Measurements from ENCODE around the gene CDH4. TPM values are rescaled to one million over a fixed set of nuclear protein-coding genes. Genes with fewer than 3 reads are reported as not detected.

CDH4 gene
- total and polyA plus RNA-seq, 4 donors, result 5.8 to 24.1 (median 17.1) TPM

DNA sequence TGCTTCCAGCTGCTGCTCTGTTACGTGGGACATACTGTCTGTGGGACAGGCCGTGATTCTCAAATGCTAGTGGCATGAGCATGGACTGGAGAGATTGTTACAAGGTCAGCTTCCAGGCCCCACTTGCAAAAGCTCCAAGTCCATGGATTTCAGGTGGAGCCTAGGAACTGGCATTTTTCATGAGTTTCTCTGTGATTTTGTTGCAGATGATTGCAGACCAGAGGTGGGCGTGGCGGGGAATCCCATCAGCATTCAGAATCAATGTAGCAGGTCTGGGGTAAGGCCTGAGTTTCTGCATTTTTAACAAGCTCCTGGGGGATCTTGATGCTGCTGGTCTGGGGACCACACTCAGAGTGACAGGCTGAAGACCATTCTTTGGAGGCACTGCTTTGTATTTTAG lies 2.4 kb upstream of the CDH4 start:
- WGBS (ENCODE audit: insufficient coverage), result 85% methylated on average over 4 of the region's 4 CpGs
- no peaks in the 10 kb centered on the region for H3K36me3 ChIP-seq (ENCODE audit: control insufficient read depth, insufficient read depth, low read length)
- H3K4me1 ChIP-seq (ENCODE audit: control insufficient read depth, insufficient read depth, low read length), result peaks cover 20% of the 10 kb centered on the region
- H3K9me3 ChIP-seq (ENCODE audit: control insufficient read depth, insufficient read depth, low read length), result no peaks in the 10 kb centered on the region
- H3K4me3 ChIP-seq (ENCODE audit: low read depth, low read length), result no peak overlapping the region
- peaks cover 17% of the 10 kb centered on the region for H3K27me3 ChIP-seq (ENCODE audit: control insufficient read depth, insufficient read depth, low read length)
- DNase-seq (ENCODE audit: low read depth in 4 of 6, low spot score in 6 of 6), result no peak
- H3K27ac ChIP-seq (ENCODE audit: low read depth, low read length), result no peak overlapping the region

GRCh38 chr20:61252601-61253263 lies 671 bp downstream of the CDH4 start:
- Histone ChIP-seq H3K9me3 (ENCODE audit: control insufficient read depth, insufficient read depth, low read length) (no peaks in the 10 kb centered on the region), H3K27ac (ENCODE audit: low read depth, low read length) (no peak overlapping the region), H3K4me3 (ENCODE audit: low read depth, low read length) (peak overlapping the region; percentile 21), H3K27me3 (ENCODE audit: control insufficient read depth, insufficient read depth, low read length) (peaks cover 17% of the 10 kb centered on the region), H3K4me1 (ENCODE audit: control insufficient read depth, insufficient read depth, low read length) (peaks cover 22% of the 10 kb centered on the region), H3K36me3 (ENCODE audit: control insufficient read depth, insufficient read depth, low read length) (peaks cover 8% of the 10 kb centered on the region)
- WGBS (ENCODE audit: insufficient coverage), result under 1% methylated on average over 87 of the region's 87 CpGs
- peak in 2 of 6 donors; percentile 40 to 62 for DNase-seq (ENCODE audit: low read depth in 4 of 6, low spot score in 6 of 6)

DNA sequence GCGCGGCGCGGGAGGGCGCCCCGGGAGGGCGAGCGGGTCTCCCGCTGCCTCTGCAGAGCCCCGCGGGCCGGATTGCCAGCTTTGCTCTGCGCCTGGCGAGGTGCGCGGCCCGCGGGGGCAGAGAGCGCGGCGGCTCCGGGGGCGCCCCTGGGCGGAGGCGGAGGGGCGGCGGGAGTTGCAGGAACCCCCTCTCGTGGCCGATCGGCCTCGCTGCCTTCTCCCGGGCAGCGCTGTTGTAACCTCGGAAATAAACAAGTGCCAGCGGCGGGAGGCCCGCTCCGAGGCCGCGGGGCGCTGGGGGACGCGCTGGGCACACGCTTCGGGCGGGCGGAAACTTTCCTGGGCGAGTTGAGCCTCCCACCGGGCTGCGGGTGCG lies 1.2 kb downstream of the CDH4 start:
- Histone ChIP-seq H3K9me3 (ENCODE audit: control insufficient read depth, insufficient read depth, low read length) (no peaks in the 10 kb centered on the region), H3K36me3 (ENCODE audit: control insufficient read depth, insufficient read depth, low read length) (peaks cover 9% of the 10 kb centered on the region), H3K27me3 (ENCODE audit: control insufficient read depth, insufficient read depth, low read length) (peaks cover 17% of the 10 kb centered on the region), H3K4me3 (ENCODE audit: low read depth, low read length) (peak overlapping the region; percentile 37), H3K27ac (ENCODE audit: low read depth, low read length) (no peak overlapping the region), H3K4me1 (ENCODE audit: control insufficient read depth, insufficient read depth, low read length) (peaks cover 22% of the 10 kb centered on the region)
- WGBS (ENCODE audit: insufficient coverage), result under 1% methylated on average over 51 of the region's 51 CpGs
- DNase-seq (ENCODE audit: low read depth in 4 of 6, low spot score in 6 of 6), result peak in 2 of 6 donors; percentile 71

- Histone ChIP-seq H3K27me3 (ENCODE audit: control insufficient read depth, insufficient read depth, low read length) (peaks cover 17% of the 10 kb centered on the region), H3K4me1 (ENCODE audit: control insufficient read depth, insufficient read depth, low read length) (peaks cover 22% of the 10 kb centered on the region), H3K9me3 (ENCODE audit: control insufficient read depth, insufficient read depth, low read length) (no peaks in the 10 kb centered on the region), H3K36me3 (ENCODE audit: control insufficient read depth, insufficient read depth, low read length) (peaks cover 9% of the 10 kb centered on the region), H3K27ac (ENCODE audit: low read depth, low read length) (no peak overlapping the region), H3K4me3 (ENCODE audit: low read depth, low read length) (peak overlapping the region; percentile 40)
- 4% methylated on average over 60 of the region's 62 CpGs for WGBS (ENCODE audit: insufficient coverage)
- peak in 2 of 6 donors; percentile 73 for DNase-seq (ENCODE audit: low read depth in 4 of 6, low spot score in 6 of 6)
Observed at GRCh38 chr20:61253640-61254511, 1.8 kb downstream of the CDH4 start.

GRCh38 chr20:61254881-61255626 lies 3.0 kb downstream of the CDH4 start:
- no peak overlapping the region for H3K27ac ChIP-seq (ENCODE audit: low read depth, low read length)
- peaks cover 9% of the 10 kb centered on the region for H3K36me3 ChIP-seq (ENCODE audit: control insufficient read depth, insufficient read depth, low read length)
- H3K4me1 ChIP-seq (ENCODE audit: control insufficient read depth, insufficient read depth, low read length), result peaks cover 20% of the 10 kb centered on the region
- no peak overlapping the region for H3K4me3 ChIP-seq (ENCODE audit: low read depth, low read length)
- no peaks in the 10 kb centered on the region for H3K9me3 ChIP-seq (ENCODE audit: control insufficient read depth, insufficient read depth, low read length)
- WGBS (ENCODE audit: insufficient coverage), result 74% methylated on average over 4 of the region's 11 CpGs
- DNase-seq (ENCODE audit: low read depth in 4 of 6, low spot score in 6 of 6), result peak in 2 of 6 donors; percentile 47 to 82
- peaks cover 17% of the 10 kb centered on the region for H3K27me3 ChIP-seq (ENCODE audit: control insufficient read depth, insufficient read depth, low read length)

DNA sequence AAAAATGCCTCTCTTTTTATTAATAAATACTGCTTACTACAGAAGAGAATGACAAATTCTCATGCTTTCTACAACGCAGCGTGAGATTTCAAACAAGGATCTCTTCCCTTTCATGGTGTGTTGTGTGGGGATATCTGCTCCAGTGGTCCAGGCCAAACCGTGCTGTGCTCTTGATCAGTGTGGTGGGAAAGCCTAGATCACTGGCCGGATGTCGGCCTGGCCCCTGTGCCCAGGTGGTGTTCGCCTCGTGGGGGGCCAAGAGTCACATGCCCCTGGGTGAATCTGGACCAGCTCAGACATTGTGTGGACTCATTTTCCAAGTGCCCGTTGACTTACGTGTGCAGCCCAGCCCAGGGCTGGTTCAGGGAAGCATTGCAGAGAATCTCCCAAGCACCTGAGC lies 4.3 kb downstream of the CDH4 start:
- Histone ChIP-seq H3K4me1 (ENCODE audit: control insufficient read depth, insufficient read depth, low read length) (peaks cover 19% of the 10 kb centered on the region), H3K4me3 (ENCODE audit: low read depth, low read length) (no peak overlapping the region), H3K27ac (ENCODE audit: low read depth, low read length) (no peak overlapping the region), H3K36me3 (ENCODE audit: control insufficient read depth, insufficient read depth, low read length) (peaks cover 9% of the 10 kb centered on the region), H3K27me3 (ENCODE audit: control insufficient read depth, insufficient read depth, low read length) (peaks cover 9% of the 10 kb centered on the region), H3K9me3 (ENCODE audit: control insufficient read depth, insufficient read depth, low read length) (no peaks in the 10 kb centered on the region)
- DNase-seq (ENCODE audit: low read depth in 4 of 6, low spot score in 6 of 6), result no peak
- 93% methylated on average over 8 of the region's 9 CpGs for WGBS (ENCODE audit: insufficient coverage)

- Histone ChIP-seq H3K9me3 (ENCODE audit: control insufficient read depth, insufficient read depth, low read length) (no peaks in the 10 kb centered on the region), H3K4me3 (ENCODE audit: low read depth, low read length) (no peak overlapping the region), H3K27ac (ENCODE audit: low read depth, low read length) (no peak overlapping the region), H3K36me3 (ENCODE audit: control insufficient read depth, insufficient read depth, low read length) (peaks cover 9% of the 10 kb centered on the region), H3K27me3 (ENCODE audit: control insufficient read depth, insufficient read depth, low read length) (peaks cover 5% of the 10 kb centered on the region), H3K4me1 (ENCODE audit: control insufficient read depth, insufficient read depth, low read length) (peaks cover 15% of the 10 kb centered on the region)
- DNase-seq (ENCODE audit: low read depth in 4 of 6, low spot score in 6 of 6), result no peak
- WGBS (ENCODE audit: insufficient coverage), result 70% methylated on average over 3 of the region's 7 CpGs
Observed at GRCh38 chr20:61256824-61257223, 4.8 kb downstream of the CDH4 start.

DNA sequence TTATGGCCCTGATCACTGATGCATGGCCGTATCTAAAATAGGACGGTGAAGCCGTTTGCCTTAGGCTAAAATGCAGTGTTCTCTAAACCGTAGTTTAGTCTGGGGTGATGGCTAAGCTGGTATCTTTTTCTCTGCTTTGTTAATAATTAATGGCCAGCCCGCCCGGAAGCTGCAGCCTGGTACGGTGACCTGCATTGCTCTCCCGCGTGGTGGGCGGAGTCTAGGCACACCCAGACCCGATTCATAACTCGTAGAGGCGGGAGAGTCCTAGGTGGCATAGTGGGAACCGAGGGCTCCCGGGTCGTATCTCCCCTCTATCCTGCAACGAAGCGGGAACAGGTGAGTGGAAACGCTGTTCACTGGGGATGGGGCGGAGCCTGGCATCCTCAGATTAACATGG lies 5.5 kb downstream of the CDH4 start:
- Histone ChIP-seq H3K9me3 (ENCODE audit: control insufficient read depth, insufficient read depth, low read length) (no peaks in the 10 kb centered on the region), H3K36me3 (ENCODE audit: control insufficient read depth, insufficient read depth, low read length) (peaks cover 12% of the 10 kb centered on the region), H3K27ac (ENCODE audit: low read depth, low read length) (no peak overlapping the region), H3K4me3 (ENCODE audit: low read depth, low read length) (no peak overlapping the region), H3K4me1 (ENCODE audit: control insufficient read depth, insufficient read depth, low read length) (peaks cover 16% of the 10 kb centered on the region), H3K27me3 (ENCODE audit: control insufficient read depth, insufficient read depth, low read length) (peaks cover 5% of the 10 kb centered on the region)
- WGBS (ENCODE audit: insufficient coverage), result 87% methylated on average over 13 of the region's 20 CpGs
- no peak for DNase-seq (ENCODE audit: low read depth in 4 of 6, low spot score in 6 of 6)

DNA sequence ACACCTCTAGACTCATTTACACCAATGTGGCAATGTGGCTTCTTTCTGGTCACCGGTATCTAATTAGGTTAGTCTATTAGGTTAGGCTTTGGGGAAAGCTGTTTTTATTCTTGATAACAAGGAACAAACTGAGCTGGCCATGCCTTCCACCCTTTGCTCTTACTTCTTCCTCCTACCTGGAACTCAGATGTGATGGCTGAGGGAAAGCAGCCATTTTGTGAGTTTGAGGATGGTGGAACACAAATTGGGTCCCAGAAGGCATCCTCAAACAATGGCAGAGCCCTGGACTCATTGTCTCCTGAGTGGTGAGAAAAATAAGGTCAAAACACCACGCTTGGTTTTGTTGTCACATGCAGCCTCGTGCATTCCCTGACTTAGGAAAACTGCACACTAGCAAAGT lies 7.7 kb downstream of the CDH4 start:
- DNase-seq (ENCODE audit: low read depth in 4 of 6, low spot score in 6 of 6), result no peak
- Histone ChIP-seq H3K27me3 (ENCODE audit: control insufficient read depth, insufficient read depth, low read length) (no peaks in the 10 kb centered on the region), H3K4me3 (ENCODE audit: low read depth, low read length) (no peak overlapping the region), H3K4me1 (ENCODE audit: control insufficient read depth, insufficient read depth, low read length) (peaks cover 6% of the 10 kb centered on the region), H3K9me3 (ENCODE audit: control insufficient read depth, insufficient read depth, low read length) (no peaks in the 10 kb centered on the region), H3K36me3 (ENCODE audit: control insufficient read depth, insufficient read depth, low read length) (peaks cover 12% of the 10 kb centered on the region), H3K27ac (ENCODE audit: low read depth, low read length) (no peak overlapping the region)
- 95% methylated on average over 2 of the region's 3 CpGs for WGBS (ENCODE audit: insufficient coverage)
